GM19372 (cell line): ENCODE measurements around the gene ING2.
"Not testable (repeated sequence)": the region's sequence is repeated elsewhere in the genome, so short reads cannot be mapped to it uniquely, and the experiment has no call there.

ENCODE experiments used
- ATAC-seq: cut with Tn5 transposase; IDR thresholded peaks from one replicate; pipeline ENCODE4 v1.9.1; 2021; ENCODE audit warnings: mild to moderate bottlenecking, low read depth, moderate library complexity; ENCODE audit not compliant: unreplicated experiment

ING2 gene

DNA sequence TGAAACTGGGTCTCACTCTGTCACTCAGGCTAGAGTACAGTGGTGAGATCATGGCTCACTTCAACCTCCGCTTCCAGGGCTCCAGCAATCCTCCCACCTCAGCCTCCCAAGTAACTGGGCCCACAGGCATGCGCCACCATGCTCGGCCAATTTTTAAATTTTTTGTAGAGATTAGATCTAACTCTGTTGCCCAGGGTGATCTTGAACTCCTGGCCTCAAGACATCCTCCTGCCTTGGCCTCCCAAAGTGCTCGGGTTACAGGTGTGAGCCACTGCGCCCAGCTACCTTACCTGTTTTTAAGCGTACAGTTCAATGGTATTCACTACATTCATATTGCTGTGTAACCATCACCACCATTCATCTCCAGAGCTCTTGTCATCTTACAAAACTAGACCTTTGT lies 41.5 kb downstream of the ING2 start:
- no peak for ATAC-seq

DNA sequence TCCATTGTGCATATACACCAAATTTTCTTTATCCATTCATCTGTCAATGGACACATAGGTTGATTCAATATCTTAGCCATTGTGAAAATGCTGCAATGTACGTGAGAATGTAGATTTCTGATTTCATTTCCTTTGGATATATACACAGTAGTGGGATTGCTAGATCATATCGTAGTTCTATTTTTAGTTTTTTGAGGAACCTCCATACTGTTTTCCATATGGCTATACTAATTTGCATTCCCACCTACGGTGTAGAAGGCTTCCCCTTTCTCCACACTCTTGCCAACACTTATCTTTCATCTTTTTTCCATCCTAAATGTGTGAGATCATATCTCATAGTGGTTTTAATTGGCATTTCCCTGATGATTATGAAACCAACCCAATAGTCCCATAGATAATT lies 43.4 kb downstream of the ING2 start:
- no peak for ATAC-seq

DNA sequence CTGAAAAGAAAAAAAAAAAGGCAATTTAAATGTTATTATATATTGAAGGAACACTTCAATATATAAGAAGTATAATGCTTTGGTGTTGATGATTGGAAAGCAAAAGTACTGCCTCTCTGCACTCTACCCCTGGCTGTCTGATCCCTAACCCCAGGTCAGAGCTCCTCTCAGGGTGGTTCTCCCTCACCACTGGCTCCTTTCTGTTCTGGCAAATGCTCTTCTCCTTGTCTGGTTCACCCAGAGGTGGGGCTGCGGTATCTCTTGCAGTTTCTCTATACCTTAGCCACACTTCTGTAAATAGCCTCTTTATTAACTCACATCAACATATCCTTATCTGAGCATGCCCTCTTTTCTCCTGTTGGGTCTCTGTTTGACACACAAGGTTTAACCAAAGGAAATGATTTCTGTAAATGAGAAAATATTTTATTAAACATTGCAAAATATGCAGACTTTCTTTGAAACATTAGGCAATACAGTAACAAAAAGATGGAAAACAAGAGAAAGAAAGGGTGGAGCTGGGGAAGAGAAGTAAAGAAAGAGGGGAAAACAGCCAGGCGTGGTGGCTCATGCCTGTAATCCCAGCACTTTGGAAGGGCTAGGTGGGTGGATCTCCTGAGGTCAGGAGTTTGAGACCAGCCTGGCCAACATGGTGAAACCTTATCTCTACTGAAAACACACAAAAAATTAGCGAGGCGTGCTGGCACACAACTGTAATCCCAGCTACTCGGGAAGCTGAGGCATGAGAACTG lies 45.7 kb downstream of the ING2 start:
- ATAC-seq, result no peak

DNA sequence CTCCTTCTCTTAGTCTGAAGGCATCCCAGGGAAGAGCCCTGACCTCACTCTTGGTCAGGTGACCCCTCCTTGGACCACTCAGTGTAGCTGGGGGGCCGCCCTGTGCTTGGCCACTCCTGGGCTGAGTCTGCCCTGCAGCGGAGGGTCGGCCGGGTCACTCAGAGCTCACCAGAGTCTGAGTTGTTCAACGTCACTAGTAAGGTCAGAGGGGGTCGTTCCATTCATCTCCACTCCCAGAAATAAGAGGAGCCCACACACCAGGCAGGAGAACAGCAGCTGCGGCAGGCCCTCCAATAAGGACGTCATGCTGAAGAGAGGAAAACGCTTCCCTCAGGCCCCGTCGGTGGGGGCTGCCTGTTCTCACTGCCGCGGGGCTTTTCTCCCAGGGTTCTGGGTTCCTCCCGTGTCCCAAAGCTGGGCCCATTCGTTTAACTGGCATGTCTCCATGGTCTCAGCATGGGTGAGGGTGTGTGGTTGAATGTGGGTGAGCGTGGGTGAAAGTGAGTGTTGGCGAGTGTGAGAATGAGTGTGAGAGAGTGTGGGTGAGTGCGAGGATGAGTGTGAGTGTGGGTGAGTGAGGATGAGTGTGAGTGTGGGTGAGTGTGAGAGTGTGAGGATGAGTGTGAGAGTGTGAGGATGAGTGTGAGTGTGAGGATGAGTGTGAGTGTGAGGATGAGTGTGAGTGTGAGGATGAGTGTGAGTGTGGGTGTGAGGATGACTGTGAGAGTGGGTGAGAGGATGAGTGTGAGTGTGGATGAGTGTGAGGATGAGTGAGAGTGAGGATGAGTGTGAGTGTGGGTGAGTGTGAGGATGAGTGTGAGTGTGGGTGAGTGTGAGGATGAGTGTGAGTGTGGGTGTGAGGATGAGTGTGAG lies 47.7 kb downstream of the ING2 start:
- ATAC-seq, result no peak

DNA sequence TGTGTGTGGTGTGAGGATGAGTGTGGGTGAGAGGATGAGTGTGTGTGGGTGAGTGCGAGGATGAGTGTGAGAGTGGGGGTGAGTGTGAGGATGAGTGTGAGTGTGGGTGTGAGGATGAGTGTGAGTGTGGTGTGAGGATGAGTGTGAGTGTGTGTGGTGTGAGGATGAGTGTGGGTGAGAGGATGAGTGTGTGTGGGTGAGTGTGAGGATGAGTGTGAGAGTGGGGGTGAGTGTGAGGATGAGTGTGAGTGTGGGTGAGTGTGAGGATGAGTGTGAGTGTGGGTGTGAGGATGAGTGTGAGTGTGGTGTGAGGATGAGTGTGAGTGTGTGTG lies 48.3 kb downstream of the ING2 start:
- not testable (repeated sequence) for ATAC-seq

DNA sequence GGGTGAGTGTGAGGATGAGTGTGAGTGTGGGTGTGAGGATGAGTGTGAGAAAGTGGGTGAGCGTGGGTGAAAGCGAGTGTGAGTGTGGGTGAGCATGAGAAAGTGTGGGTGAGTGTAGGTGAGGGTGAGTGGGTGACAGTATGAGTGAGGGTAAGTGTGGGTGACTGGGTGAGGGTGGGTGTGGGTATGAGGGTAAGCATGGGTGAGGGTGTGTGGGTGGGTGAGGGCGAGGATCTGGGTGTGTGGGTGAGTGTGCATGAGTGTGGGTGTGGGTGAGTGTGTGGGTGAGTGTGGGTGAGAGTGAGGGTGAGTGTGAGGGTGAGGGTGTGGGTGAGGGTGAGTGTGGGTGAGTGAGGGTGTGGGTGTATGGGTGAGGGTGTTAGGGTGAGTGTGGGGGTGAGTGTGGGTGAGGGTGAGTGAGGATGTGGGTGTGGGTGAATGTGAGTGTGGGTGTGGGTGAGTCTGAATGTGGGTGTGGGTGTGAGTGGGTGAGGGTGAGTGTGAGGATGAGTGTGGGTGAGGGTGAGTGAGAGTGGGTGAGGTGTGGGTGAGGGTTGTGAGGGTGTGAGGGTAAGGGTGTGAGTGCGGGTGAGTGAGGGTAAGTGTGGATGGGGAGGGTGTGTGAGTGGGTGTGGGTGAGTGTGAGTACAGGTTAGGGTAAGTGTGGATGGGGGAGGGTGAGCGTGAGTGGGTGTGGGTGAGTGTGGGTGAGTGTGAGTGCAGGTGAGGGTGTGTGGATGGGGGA lies 48.9 kb downstream of the ING2 start:
- no peak for ATAC-seq

DNA sequence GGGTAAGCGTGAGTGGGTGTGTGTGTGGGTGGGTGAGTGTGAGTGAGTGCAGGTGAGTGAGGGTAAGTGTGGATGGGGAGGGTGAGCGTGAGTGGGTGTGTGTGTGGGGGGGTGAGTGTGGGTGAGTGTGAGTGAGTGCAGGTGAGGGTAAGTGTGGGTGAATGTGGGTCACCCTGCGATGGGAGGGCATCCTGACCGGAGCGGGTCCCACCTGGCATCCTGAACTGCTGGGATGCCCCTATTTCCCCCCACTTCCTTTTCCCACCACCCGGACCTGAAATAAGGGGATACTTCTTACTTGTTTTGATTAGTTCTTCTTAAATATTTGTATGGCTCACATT lies 49.5 kb downstream of the ING2 start:
- no peak for ATAC-seq

DNA sequence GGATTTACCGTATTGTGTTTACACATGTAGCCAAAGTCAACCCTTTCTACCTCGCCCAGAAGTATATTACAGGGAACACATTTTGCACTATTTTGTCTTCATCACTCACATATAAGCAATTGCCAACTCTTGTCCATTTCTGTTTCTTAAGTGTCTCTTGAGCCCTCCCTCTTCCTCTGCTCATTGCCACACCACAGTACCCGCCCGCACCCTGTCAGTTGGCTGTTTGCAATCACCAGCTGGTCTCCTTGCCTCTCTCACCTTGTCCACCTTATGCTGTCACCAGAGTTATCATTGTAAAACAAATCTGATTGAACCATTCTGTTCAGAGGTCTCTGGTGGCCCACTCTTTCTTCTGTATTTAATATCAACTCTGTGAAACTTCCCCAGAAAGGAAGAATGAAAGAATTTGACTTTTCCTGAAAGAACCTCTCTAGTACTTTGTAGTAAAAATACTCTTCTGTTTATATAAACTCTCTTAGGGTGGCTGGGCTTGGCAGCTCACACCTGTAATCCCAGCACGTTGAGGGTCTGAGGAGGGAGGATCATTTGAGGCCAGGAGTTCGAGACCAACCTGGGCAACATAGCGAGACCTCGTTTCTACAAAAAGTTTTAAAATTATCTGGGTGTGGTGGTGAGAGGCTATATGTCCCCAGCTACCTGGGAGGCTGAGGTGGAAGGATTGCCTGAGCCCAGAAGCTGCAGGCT lies 50.2 kb downstream of the ING2 start:
- ATAC-seq, result no peak

DNA sequence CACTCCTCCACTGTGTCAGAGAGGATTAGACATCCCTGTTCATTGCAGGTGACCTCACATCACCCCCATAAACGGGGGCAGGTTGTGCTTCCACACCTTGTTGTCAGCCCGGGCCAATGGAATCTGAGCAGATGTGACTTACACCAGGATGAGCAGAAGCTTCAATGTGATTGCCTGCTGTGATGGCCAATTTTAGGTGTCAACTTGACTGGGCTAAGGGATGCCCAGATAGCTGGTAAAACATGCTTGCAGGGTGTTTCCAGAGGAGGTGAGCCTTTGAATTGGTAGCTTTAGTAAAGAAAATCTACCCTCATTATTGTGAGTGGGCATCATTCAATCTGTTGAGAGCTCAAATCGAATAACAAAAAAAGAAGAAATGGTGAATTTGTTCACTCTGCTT lies 52.1 kb downstream of the ING2 start:
- ATAC-seq, result no peak

DNA sequence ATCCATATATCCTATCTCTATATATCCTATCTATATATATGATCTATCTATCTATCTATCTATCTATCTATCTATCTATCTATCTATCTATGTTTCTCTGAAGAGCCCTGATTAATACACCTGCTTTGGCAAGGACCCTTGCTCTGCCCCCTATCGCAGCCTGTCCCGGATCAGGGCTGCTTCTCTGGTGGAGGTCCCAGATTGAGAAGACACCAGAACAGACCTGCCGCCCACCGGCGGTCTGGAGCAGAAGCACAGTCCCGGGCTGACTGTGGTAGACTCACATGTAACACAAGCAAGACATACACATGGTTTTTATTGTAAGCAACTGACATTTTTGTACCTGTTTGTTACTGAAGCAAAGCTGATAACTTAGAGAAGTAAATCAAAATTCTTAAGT lies 52.8 kb downstream of the ING2 start:
- ATAC-seq, result no peak

DNA sequence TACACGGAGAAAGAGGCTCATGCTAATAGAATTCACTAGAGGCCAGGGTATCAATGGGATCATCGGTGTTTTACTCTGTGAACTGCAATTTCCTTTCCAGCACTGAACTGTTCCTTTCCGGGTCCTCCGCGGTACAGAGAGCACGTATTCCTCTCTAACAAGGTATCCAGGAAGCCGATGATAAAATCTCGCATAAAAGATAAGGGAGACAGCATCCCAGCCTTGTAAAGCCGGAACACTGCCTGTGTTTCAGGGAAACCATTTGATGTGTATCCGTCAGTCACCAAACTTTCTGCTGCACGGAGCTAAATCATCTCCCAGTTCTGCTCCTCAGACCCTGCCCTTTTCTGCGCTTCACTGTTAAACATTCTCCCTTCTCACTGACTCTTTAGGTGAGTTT lies 54.0 kb downstream of the ING2 start:
- ATAC-seq, result no peak

DNA sequence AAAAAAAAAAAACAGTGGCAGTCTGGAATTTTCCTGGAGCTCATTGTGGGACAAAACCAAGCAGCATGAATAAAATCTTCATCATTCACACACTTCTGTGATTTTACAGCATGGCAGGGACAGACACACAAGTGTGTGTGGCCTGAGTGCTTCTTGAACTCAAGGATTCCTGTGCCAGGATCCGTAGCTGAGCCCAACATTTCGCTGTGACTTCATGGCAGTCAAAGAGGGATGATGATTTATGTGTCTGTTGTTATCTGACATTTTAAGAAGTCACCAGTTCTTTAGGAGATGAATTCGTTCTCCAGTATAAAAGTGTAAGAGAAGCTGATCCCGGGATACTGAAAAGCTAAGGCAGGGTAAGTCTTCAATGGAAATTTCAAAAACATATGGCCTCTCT lies 57.0 kb downstream of the ING2 start:
- no peak for ATAC-seq
